ENCODE data around the gene PSMD3.

PSMD3 gene

GRCh38 chr17:40019140-40019991 lies 38.8 kb downstream of the PSMD3 start:
- TF ChIP-seq CTCF (IDR thresholded peaks at IDR 0.05) = no peak
- Histone ChIP-seq H3K4me3 (ENCODE audit: low read depth, low read length) (no peak overlapping the region), H3K4me2 (ENCODE audit: low read length) (no peak overlapping the region), H3K27me3 (ENCODE audit: control insufficient read depth, insufficient read depth, low read length) (no peaks in the 10 kb centered on the region), H3K9ac (no peak overlapping the region), H3K79me2 (no peaks in the 10 kb centered on the region), H3K27ac (no peak overlapping the region), H3K9me3 (ENCODE audit: control insufficient read depth, low read length) (no peaks in the 10 kb centered on the region), H2AFZ (no peak overlapping the region), H3K36me3 (ENCODE audit: control insufficient read depth, insufficient read depth, low read length) (no peaks in the 10 kb centered on the region), H3K4me1 (no peaks in the 10 kb centered on the region)

- no peak overlapping the region for H3K4me2 ChIP-seq (ENCODE audit: low read length)
- H2AFZ ChIP-seq = no peak overlapping the region
- no peaks in the 10 kb centered on the region for H3K79me2 ChIP-seq
- TF ChIP-seq CTCF (IDR thresholded peaks at IDR 0.05) = no peak
- peaks cover under 1% of the 10 kb centered on the region for H3K4me1 ChIP-seq
- H3K36me3 ChIP-seq (ENCODE audit: control insufficient read depth, insufficient read depth, low read length) = no peaks in the 10 kb centered on the region
- no peak overlapping the region for H3K4me3 ChIP-seq (ENCODE audit: low read depth, low read length)
- no peak overlapping the region for H3K9ac ChIP-seq
- no peaks in the 10 kb centered on the region for H3K27me3 ChIP-seq (ENCODE audit: control insufficient read depth, insufficient read depth, low read length)
- no peak overlapping the region for H3K27ac ChIP-seq
- H3K9me3 ChIP-seq (ENCODE audit: control insufficient read depth, low read length) = no peaks in the 10 kb centered on the region
Observed at GRCh38 chr17:40020146-40020545, 39.5 kb downstream of the PSMD3 start.

GRCh38 chr17:40021451-40021971 lies 40.9 kb downstream of the PSMD3 start:
- no peaks in the 10 kb centered on the region for H3K9me3 ChIP-seq (ENCODE audit: control insufficient read depth, low read length)
- no peak for TF ChIP-seq CTCF (IDR thresholded peaks at IDR 0.05)
- no peaks in the 10 kb centered on the region for H3K79me2 ChIP-seq
- H3K27ac ChIP-seq = no peak overlapping the region
- no peak overlapping the region for H3K9ac ChIP-seq
- H3K4me1 ChIP-seq = peaks cover 12% of the 10 kb centered on the region
- no peaks in the 10 kb centered on the region for H3K36me3 ChIP-seq (ENCODE audit: control insufficient read depth, insufficient read depth, low read length)
- no peak overlapping the region for H2AFZ ChIP-seq
- H3K4me2 ChIP-seq (ENCODE audit: low read length) = no peak overlapping the region
- H3K27me3 ChIP-seq (ENCODE audit: control insufficient read depth, insufficient read depth, low read length) = no peaks in the 10 kb centered on the region
- no peak overlapping the region for H3K4me3 ChIP-seq (ENCODE audit: low read depth, low read length)

- H3K27ac ChIP-seq = no peak overlapping the region
- H3K9ac ChIP-seq = no peak overlapping the region
- no peak overlapping the region for H3K4me3 ChIP-seq (ENCODE audit: low read depth, low read length)
- H3K36me3 ChIP-seq (ENCODE audit: control insufficient read depth, insufficient read depth, low read length) = no peaks in the 10 kb centered on the region
- no peaks in the 10 kb centered on the region for H3K79me2 ChIP-seq
- no peaks in the 10 kb centered on the region for H3K9me3 ChIP-seq (ENCODE audit: control insufficient read depth, low read length)
- TF ChIP-seq CTCF (IDR thresholded peaks at IDR 0.05) = no peak
- H2AFZ ChIP-seq = no peak overlapping the region
- H3K4me1 ChIP-seq = peaks cover 17% of the 10 kb centered on the region
- H3K27me3 ChIP-seq (ENCODE audit: control insufficient read depth, insufficient read depth, low read length) = no peaks in the 10 kb centered on the region
- no peak overlapping the region for H3K4me2 ChIP-seq (ENCODE audit: low read length)
Observed at GRCh38 chr17:40022497-40022896, 41.9 kb downstream of the PSMD3 start.

Measured in parathyroid adenoma (tissue), 2 donors.